Ascending aorta (tissue), 2 donors: Measurements from ENCODE around the gene ABCC10. TPM values are rescaled to one million over a fixed set of nuclear protein-coding genes. Genes with fewer than 3 reads are reported as not detected.

Experiments
- DNase-seq, 2 donors: peaks; one replicate each; pipeline ENCODE4 v3.0.0-alpha.2; 2019; ENCODE audit warnings: low spot score in 2 of 2
- H3K27ac ChIP-seq, 2 donors: fragments of 200-600 bp; sonication (generic); one replicate each; pipeline ENCODE4 v1.5.1; 2016 to 2017; ENCODE audit warnings: mild to moderate bottlenecking in 1 of 2
- H3K27me3 ChIP-seq: fragments of 200-600 bp; sonication (generic); one replicate; pipeline ENCODE4 v1.5.1; 2017
- H3K36me3 ChIP-seq, 2 donors: fragments of 200-600 bp; sonication (generic); one replicate each; pipeline ENCODE4 v1.5.1; 2016
- H3K4me1 ChIP-seq, 2 donors: fragments of 200-600 bp; sonication (generic); one replicate each; pipeline ENCODE4 v1.5.1; 2016 to 2017; ENCODE audit warnings: mild to moderate bottlenecking in 1 of 2
- H3K4me3 ChIP-seq, 2 donors: fragments of 200-600 bp; sonication (generic); one replicate each; pipeline ENCODE4 v1.5.1; 2016 to 2017; ENCODE audit warnings: mild to moderate bottlenecking in 1 of 2
- H3K9me3 ChIP-seq, 2 donors: fragments of 200-600 bp; sonication (generic); one replicate each; pipeline ENCODE4 v1.5.1; 2016
- CTCF ChIP-seq, 3 experiments: fragments of 200-600 bp in 2 of 3; fragments of 450-650 bp in 1 of 3; sonication (generic) in 2 of 3; IDR thresholded peaks; one replicate each; pipeline ENCODE4 v1.5.1; 2016 to 2019; ENCODE audit warnings: antibody characterized with exemption in 3 of 3, mild to moderate bottlenecking in 1 of 3, moderate library complexity in 1 of 3
- intact Hi-C: fragments of 100-400 bp; cut with DNase I; formaldehyde crosslinking; loops from one replicate; pipeline ENCODE4 v1.15.1; 2023
- total RNA-seq: library from RNA; depleted of rRNA; stranded (reverse); fragments of >200 nt; gene quantifications from one replicate; pipeline ENCODE4 v1.1.0, GENCODE V29; 2016

Gene ABCC10
- total RNA-seq, 1 donor from 2014 or later = 4.6 TPM

- intact Hi-C loops = no loop called here
- H3K36me3 ChIP-seq = peaks cover 0 to 3% of the 10 kb centered on the region in 2 donors
- H3K27me3 ChIP-seq = no peaks in the 10 kb centered on the region
- H3K4me3 ChIP-seq = no peak overlapping the region
- DNase-seq = no peak
- no peak for TF ChIP-seq CTCF (IDR thresholded peaks at IDR 0.05)
- no peak overlapping the region for H3K27ac ChIP-seq
- no peaks in the 10 kb centered on the region for H3K9me3 ChIP-seq
- H3K4me1 ChIP-seq = peaks cover 10 to 11% of the 10 kb centered on the region in 2 donors
Measured at GRCh38 chr6:43481075-43481474, 53.7 kb downstream of the ABCC10 start.

GRCh38 chr6:43481591-43482236, 54.4 kb downstream of the ABCC10 start:
- no peak for TF ChIP-seq CTCF (IDR thresholded peaks at IDR 0.05)
- H3K27me3 ChIP-seq = no peaks in the 10 kb centered on the region
- H3K4me3 ChIP-seq = no peak overlapping the region
- no peak overlapping the region for H3K27ac ChIP-seq
- intact Hi-C loops = no loop called here
- no peaks in the 10 kb centered on the region for H3K9me3 ChIP-seq
- H3K4me1 ChIP-seq = peaks cover 10 to 11% of the 10 kb centered on the region in 2 donors
- peaks cover 0 to 3% of the 10 kb centered on the region in 2 donors for H3K36me3 ChIP-seq
- DNase-seq = no peak

- H3K4me3 ChIP-seq = no peak overlapping the region
- H3K9me3 ChIP-seq = no peaks in the 10 kb centered on the region
- H3K27me3 ChIP-seq = no peaks in the 10 kb centered on the region
- no peak overlapping the region for H3K27ac ChIP-seq
- H3K36me3 ChIP-seq = peaks cover 0 to 3% of the 10 kb centered on the region in 2 donors
- peaks cover 0 to 11% of the 10 kb centered on the region in 2 donors for H3K4me1 ChIP-seq
- DNase-seq = no peak
- intact Hi-C loops = no loop called here
- no peak for TF ChIP-seq CTCF (IDR thresholded peaks at IDR 0.05)
Measured at GRCh38 chr6:43488667-43489276, 61.4 kb downstream of the ABCC10 start.

- H3K27ac ChIP-seq = no peak overlapping the region
- TF ChIP-seq CTCF (IDR thresholded peaks at IDR 0.05) = no peak
- intact Hi-C loops = no loop called here
Measured at GRCh38 chr6:43489277-43490072, 62.1 kb downstream of the ABCC10 start.

GRCh38 chr6:43490523-43490939, 63.2 kb downstream of the ABCC10 start:
- Histone ChIP-seq H3K4me1 (peaks cover 0 to 11% of the 10 kb centered on the region in 2 donors), H3K4me3 (no peak overlapping the region), H3K27me3 (no peaks in the 10 kb centered on the region), H3K27ac (no peak overlapping the region), H3K9me3 (no peaks in the 10 kb centered on the region), H3K36me3 (peaks cover 0 to 3% of the 10 kb centered on the region in 2 donors)
- TF ChIP-seq CTCF (IDR thresholded peaks at IDR 0.05) = no peak
- intact Hi-C loops = no loop called here
- DNase-seq = no peak

More at GRCh38 chr6:43489277-43490072, 62.1 kb downstream of the ABCC10 start:
- Histone ChIP-seq H3K9me3 (no peaks in the 10 kb centered on the region), H3K4me1 (peaks cover 0 to 11% of the 10 kb centered on the region in 2 donors), H3K4me3 (no peak overlapping the region), H3K27me3 (no peaks in the 10 kb centered on the region), H3K36me3 (peaks cover 0 to 3% of the 10 kb centered on the region in 2 donors)
- no peak for DNase-seq
